Measurements from ENCODE around the gene INTS4.
A peak's percentile ranks its signal among the peaks of the same experiment; 100 is the strongest.

The INTS4 gene

GRCh38 chr11:78023426-78023825 lies 29.0 kb upstream of the INTS4 start:
- peaks cover 0 to 23% (median 4%) of the 10 kb centered on the region in 5 experiments for H3K27me3 ChIP-seq (replicated peaks in 2 of 5; ENCODE audit: control insufficient read depth in 4 of 5, insufficient read depth in 5 of 5, low read length in 4 of 5)
- peaks cover 0 to 2% (median 0%) of the 10 kb centered on the region in 5 experiments for H3K9me3 ChIP-seq (ENCODE audit: control extremely low read depth in 1 of 5, control insufficient read depth in 4 of 5, insufficient read depth in 2 of 5, low read depth in 1 of 5, low read length in 4 of 5)
- ChIA-PET CTCF (no interaction called here), POLR2A (no interaction called here)
- peaks cover 0 to 3% (median 3%) of the 10 kb centered on the region in 4 experiments for H3K4me1 ChIP-seq (ENCODE audit: control extremely low read depth in 1 of 4, control insufficient read depth in 4 of 4, insufficient read depth in 4 of 4, low read length in 3 of 4)
- no peak overlapping the region for H3K27ac ChIP-seq (ENCODE audit: insufficient read depth in 1 of 2, low read depth in 1 of 2, low read length in 2 of 2, poor library complexity in 1 of 2, severe bottlenecking in 2 of 2)
- H3K4me3 ChIP-seq (ENCODE audit: control insufficient read depth in 1 of 7, extremely low read depth in 1 of 7, insufficient read depth in 4 of 7, low read depth in 2 of 7, low read length in 6 of 7): peak overlapping the region in 3 of 7 experiments; percentile 37 to 56 (median 42)
- DNase-seq: no peak
- 75% methylated on average over 3 of the region's 7 CpGs for WGBS (ENCODE audit: insufficient coverage)
- no peaks in the 10 kb centered on the region for H3K36me3 ChIP-seq (ENCODE audit: control insufficient read depth in 4 of 4, insufficient read depth in 4 of 4, low read length in 3 of 4)

DNA sequence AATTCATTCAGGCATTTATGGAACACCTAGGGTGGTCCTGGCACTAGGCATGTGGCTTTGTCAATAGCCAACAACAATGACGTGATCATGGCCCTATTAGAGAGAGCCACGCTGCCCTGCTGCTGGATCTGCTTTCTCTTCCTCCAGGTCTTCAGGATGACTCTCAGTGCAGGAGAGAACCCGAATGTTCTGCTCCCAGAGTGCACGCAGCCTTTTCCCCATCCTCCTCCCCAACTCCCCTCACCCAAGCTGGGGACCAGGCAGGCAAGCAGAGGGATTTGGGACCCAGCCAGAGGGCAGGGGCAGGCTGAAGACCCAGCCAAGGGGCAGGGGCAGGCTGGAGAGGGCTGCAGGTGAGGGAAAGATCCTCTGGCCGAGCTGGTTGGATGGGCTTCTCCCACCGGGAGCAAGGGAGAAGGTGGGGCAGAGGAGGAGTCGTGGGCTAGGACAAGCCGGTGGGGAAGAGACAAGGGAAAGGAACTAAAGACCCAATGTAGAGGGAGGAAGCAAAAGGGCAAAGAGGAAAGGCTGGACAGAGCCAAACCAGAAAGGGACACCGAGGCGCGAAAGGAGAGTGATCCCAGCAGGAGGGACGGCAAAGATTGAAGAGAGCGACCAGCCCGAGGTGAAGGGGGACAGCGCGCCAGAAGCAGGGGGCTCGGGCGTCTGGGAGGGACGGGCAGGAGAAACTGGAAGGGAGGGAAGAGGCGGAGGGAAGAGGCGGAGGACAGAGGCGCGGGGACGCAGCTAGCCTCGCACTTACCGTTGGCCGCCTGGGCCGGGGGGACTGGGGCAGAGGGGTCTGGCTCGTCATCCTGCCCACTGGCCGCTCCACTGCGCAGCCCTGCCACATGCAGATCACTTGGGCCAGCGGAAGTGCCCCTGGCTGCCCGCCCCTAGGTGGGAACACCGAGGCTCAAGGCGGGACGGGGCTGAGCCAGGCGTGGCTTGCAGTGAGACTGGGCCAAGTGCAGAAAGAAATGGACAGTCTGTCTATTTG lies 28.2 kb upstream of the INTS4 start, which contains the start of gene KCTD14:
Gene KCTD14 (minus strand): TSS at position 880 of the 1,000 bp plus-strand sequence. CDS start 27 bp downstream, at position 853.
- POLR2A ChIA-PET: no interaction called here
- H3K9me3 ChIP-seq (ENCODE audit: control extremely low read depth in 1 of 5, control insufficient read depth in 4 of 5, insufficient read depth in 2 of 5, low read depth in 1 of 5, low read length in 4 of 5): peaks cover 0 to 2% (median 0%) of the 10 kb centered on the region in 5 experiments
- H3K27ac ChIP-seq (ENCODE audit: insufficient read depth in 1 of 2, low read depth in 1 of 2, low read length in 2 of 2, poor library complexity in 1 of 2, severe bottlenecking in 2 of 2): no peak within 1 kb of the TSS
- H3K4me3 ChIP-seq (ENCODE audit: control insufficient read depth in 1 of 7, extremely low read depth in 1 of 7, insufficient read depth in 4 of 7, low read depth in 2 of 7, low read length in 6 of 7): peak within 1 kb of the TSS in 3 of 7 experiments; percentile 37 to 56 (median 42)
- no peak for DNase-seq
- peaks cover 0 to 23% (median 4%) of the 10 kb centered on the region in 5 experiments for H3K27me3 ChIP-seq (replicated peaks in 2 of 5; ENCODE audit: control insufficient read depth in 4 of 5, insufficient read depth in 5 of 5, low read length in 4 of 5)
- CTCF ChIA-PET: no interaction called here
- no peaks in the 10 kb centered on the region for H3K36me3 ChIP-seq (ENCODE audit: control insufficient read depth in 4 of 4, insufficient read depth in 4 of 4, low read length in 3 of 4)
- peaks cover 0 to 3% (median 3%) of the 10 kb centered on the region in 4 experiments for H3K4me1 ChIP-seq (ENCODE audit: control extremely low read depth in 1 of 4, control insufficient read depth in 4 of 4, insufficient read depth in 4 of 4, low read length in 3 of 4)
- 26% methylated on average over 32 of the region's 37 CpGs for WGBS (ENCODE audit: insufficient coverage)

- peaks cover 0 to 23% (median 4%) of the 10 kb centered on the region in 5 experiments for H3K27me3 ChIP-seq (replicated peaks in 2 of 5; ENCODE audit: control insufficient read depth in 4 of 5, insufficient read depth in 5 of 5, low read length in 4 of 5)
- H3K36me3 ChIP-seq (ENCODE audit: control insufficient read depth in 4 of 4, insufficient read depth in 4 of 4, low read length in 3 of 4): no peaks in the 10 kb centered on the region
- no peak overlapping the region for H3K4me3 ChIP-seq (ENCODE audit: control insufficient read depth in 1 of 7, extremely low read depth in 1 of 7, insufficient read depth in 4 of 7, low read depth in 2 of 7, low read length in 6 of 7)
- peaks cover 0 to 2% (median 0%) of the 10 kb centered on the region in 5 experiments for H3K9me3 ChIP-seq (ENCODE audit: control extremely low read depth in 1 of 5, control insufficient read depth in 4 of 5, insufficient read depth in 2 of 5, low read depth in 1 of 5, low read length in 4 of 5)
- 94% methylated on average over 6 of the region's 6 CpGs for WGBS (ENCODE audit: insufficient coverage)
- DNase-seq: no peak
- ChIA-PET POLR2A (no interaction called here), CTCF (interaction anchor here (1.6 kb wide), 1 partner anchor 11 kb away, joined by 5 read pairs; no protein-coding TSS in a partner anchor)
- H3K4me1 ChIP-seq (ENCODE audit: control extremely low read depth in 1 of 4, control insufficient read depth in 4 of 4, insufficient read depth in 4 of 4, low read length in 3 of 4): peaks cover 0 to 3% (median 3%) of the 10 kb centered on the region in 4 experiments
- H3K27ac ChIP-seq (ENCODE audit: insufficient read depth in 1 of 2, low read depth in 1 of 2, low read length in 2 of 2, poor library complexity in 1 of 2, severe bottlenecking in 2 of 2): no peak overlapping the region
These were observed 27.1 kb upstream of the INTS4 start for GRCh38 chr11:78021611-78022010.

DNA sequence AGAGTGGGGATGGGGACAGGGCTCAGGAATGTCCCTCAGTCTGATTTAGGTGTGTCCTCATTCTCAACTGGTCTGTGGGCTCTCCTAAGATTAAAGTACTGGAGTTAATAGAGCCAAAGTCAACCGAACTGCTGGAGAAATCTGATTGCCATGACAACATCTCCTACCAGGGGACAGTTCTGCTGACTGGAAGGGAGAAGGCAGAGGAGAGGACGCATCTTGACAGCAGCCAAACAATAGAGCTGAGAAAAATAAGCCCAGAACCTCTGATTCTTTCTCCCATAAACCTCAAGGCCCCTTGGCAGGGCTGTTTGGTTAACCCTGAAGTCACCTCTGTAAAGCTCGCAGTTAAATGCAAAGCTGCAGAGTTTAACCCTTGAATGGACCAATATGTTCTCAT lies 25.8 kb upstream of the INTS4 start:
- H3K4me1 ChIP-seq (ENCODE audit: control extremely low read depth in 1 of 4, control insufficient read depth in 4 of 4, insufficient read depth in 4 of 4, low read length in 3 of 4): peaks cover 0 to 3% (median 3%) of the 10 kb centered on the region in 4 experiments
- CTCF ChIA-PET: interaction anchor here (0.9 to 1.6 kb wide), 3 partner anchors 12 to 25 kb away, joined by 5 to 7 read pairs (median 5); no protein-coding TSS in a partner anchor
- H3K27ac ChIP-seq (ENCODE audit: insufficient read depth in 1 of 2, low read depth in 1 of 2, low read length in 2 of 2, poor library complexity in 1 of 2, severe bottlenecking in 2 of 2): no peak overlapping the region
- H3K9me3 ChIP-seq (ENCODE audit: control extremely low read depth in 1 of 5, control insufficient read depth in 4 of 5, insufficient read depth in 2 of 5, low read depth in 1 of 5, low read length in 4 of 5): peaks cover 0 to 2% (median 0%) of the 10 kb centered on the region in 5 experiments
- POLR2A ChIA-PET: interaction anchor here (0.8 kb wide), 1 partner anchor 17 kb away, joined by 4 read pairs; no protein-coding TSS in a partner anchor
- WGBS (ENCODE audit: insufficient coverage): 100% methylated on average over 1 of the region's 3 CpGs
- no peaks in the 10 kb centered on the region for H3K36me3 ChIP-seq (ENCODE audit: control insufficient read depth in 4 of 4, insufficient read depth in 4 of 4, low read length in 3 of 4)
- no peak overlapping the region for H3K4me3 ChIP-seq (ENCODE audit: control insufficient read depth in 1 of 7, extremely low read depth in 1 of 7, insufficient read depth in 4 of 7, low read depth in 2 of 7, low read length in 6 of 7)
- DNase-seq: no peak
- H3K27me3 ChIP-seq (replicated peaks in 2 of 5; ENCODE audit: control insufficient read depth in 4 of 5, insufficient read depth in 5 of 5, low read length in 4 of 5): peaks cover 0 to 23% (median 4%) of the 10 kb centered on the region in 5 experiments

DNA sequence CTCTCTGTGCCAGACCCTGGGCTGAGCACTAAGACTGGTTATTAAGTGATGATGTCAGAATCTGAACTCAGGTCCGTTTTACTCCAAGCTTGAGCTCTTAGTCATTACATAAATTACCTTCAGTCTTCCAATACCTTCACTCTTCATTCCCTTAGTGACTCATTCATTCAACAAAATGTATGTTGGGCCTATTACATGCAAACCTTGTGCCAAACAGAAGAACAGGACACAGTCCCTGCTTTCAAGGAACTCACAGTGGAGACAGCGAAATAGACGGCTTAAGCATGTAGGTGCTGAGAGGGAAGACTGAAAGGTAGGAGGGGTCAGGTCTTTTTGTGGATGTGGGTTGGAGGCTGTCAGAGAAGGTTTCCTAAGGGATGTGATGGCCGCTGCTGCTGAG lies 25.3 kb upstream of the INTS4 start:
- no peak for DNase-seq

DNA sequence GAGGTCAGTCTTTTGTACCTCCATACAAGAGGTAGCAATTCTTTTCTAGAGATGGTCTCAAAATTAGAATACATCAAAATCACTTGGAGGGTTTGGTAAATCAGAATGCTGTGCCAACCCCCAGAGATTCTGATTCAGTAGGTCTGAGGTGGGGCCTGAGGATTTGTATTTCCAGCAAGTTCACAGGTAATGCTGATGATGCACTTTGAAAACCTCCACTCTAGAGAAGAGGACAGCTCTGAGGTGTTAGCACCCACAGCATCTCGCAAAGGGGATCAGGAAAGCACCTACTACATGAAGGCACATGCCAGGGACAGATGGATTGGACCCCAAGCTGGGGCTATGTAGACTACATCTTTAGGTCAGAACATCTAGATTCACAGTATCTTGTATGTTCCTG lies 21.4 kb upstream of the INTS4 start:
- no peak overlapping the region for H3K4me3 ChIP-seq (ENCODE audit: control insufficient read depth in 1 of 7, extremely low read depth in 1 of 7, insufficient read depth in 4 of 7, low read depth in 2 of 7, low read length in 6 of 7)
- H3K27me3 ChIP-seq (replicated peaks in 2 of 5; ENCODE audit: control insufficient read depth in 4 of 5, insufficient read depth in 5 of 5, low read length in 4 of 5): peaks cover 0 to 2% (median 0%) of the 10 kb centered on the region in 5 experiments
- ChIA-PET CTCF (interaction anchor here (1.2 kb wide), 1 partner anchor 30 kb away, joined by 4 read pairs; no protein-coding TSS in a partner anchor), POLR2A (no interaction called here)
- no peaks in the 10 kb centered on the region for H3K36me3 ChIP-seq (ENCODE audit: control insufficient read depth in 4 of 4, insufficient read depth in 4 of 4, low read length in 3 of 4)
- WGBS (ENCODE audit: insufficient coverage): 100% methylated on average over 1 of the region's 1 CpG
- no peak overlapping the region for H3K27ac ChIP-seq (ENCODE audit: insufficient read depth in 1 of 2, low read depth in 1 of 2, low read length in 2 of 2, poor library complexity in 1 of 2, severe bottlenecking in 2 of 2)
- no peaks in the 10 kb centered on the region for H3K9me3 ChIP-seq (ENCODE audit: control extremely low read depth in 1 of 5, control insufficient read depth in 4 of 5, insufficient read depth in 2 of 5, low read depth in 1 of 5, low read length in 4 of 5)
- no peaks in the 10 kb centered on the region for H3K4me1 ChIP-seq (ENCODE audit: control extremely low read depth in 1 of 4, control insufficient read depth in 4 of 4, insufficient read depth in 4 of 4, low read length in 3 of 4)
- DNase-seq: no peak

More for the DNA sequence above, 25.3 kb upstream of the INTS4 start:
- peaks cover 0 to 3% (median 3%) of the 10 kb centered on the region in 4 experiments for H3K4me1 ChIP-seq (ENCODE audit: control extremely low read depth in 1 of 4, control insufficient read depth in 4 of 4, insufficient read depth in 4 of 4, low read length in 3 of 4)
- no peaks in the 10 kb centered on the region for H3K36me3 ChIP-seq (ENCODE audit: control insufficient read depth in 4 of 4, insufficient read depth in 4 of 4, low read length in 3 of 4)
- 68% methylated on average over 4 of the region's 4 CpGs for WGBS (ENCODE audit: insufficient coverage)
- peaks cover 0 to 2% (median 0%) of the 10 kb centered on the region in 5 experiments for H3K9me3 ChIP-seq (ENCODE audit: control extremely low read depth in 1 of 5, control insufficient read depth in 4 of 5, insufficient read depth in 2 of 5, low read depth in 1 of 5, low read length in 4 of 5)
- ChIA-PET POLR2A (interaction anchor here (0.8 kb wide), 1 partner anchor 18 kb away, joined by 4 read pairs; no protein-coding TSS in a partner anchor), CTCF (interaction anchor here (1.4 kb wide), 1 partner anchor 26 kb away, joined by 7 read pairs; no protein-coding TSS in a partner anchor)
- no peak overlapping the region for H3K27ac ChIP-seq (ENCODE audit: insufficient read depth in 1 of 2, low read depth in 1 of 2, low read length in 2 of 2, poor library complexity in 1 of 2, severe bottlenecking in 2 of 2)
- H3K4me3 ChIP-seq (ENCODE audit: control insufficient read depth in 1 of 7, extremely low read depth in 1 of 7, insufficient read depth in 4 of 7, low read depth in 2 of 7, low read length in 6 of 7): no peak overlapping the region
- peaks cover 0 to 23% (median 4%) of the 10 kb centered on the region in 5 experiments for H3K27me3 ChIP-seq (replicated peaks in 2 of 5; ENCODE audit: control insufficient read depth in 4 of 5, insufficient read depth in 5 of 5, low read length in 4 of 5)

Measured in common myeloid progenitor, CD34-positive (primary cell).